22Rv1 (cell line): ENCODE measurements around the gene PLAC8.
"Not testable (repeated sequence)": the region's sequence is repeated elsewhere in the genome, so short reads cannot be mapped to it uniquely, and the experiment has no call there.

Experiments used
- ZFX ChIP-seq: fragments of 450-650 bp; IDR thresholded peaks from 2 replicates; pipeline ENCODE4 v1.6.1; 2017; ENCODE audit warnings: antibody characterized with exemption, borderline replicate concordance
- TF ChIP-seq, protein P1 (sequence below): fragments of 450-650 bp; IDR thresholded peaks from 2 replicates; pipeline ENCODE4 v1.5.1; 2017; ENCODE audit warnings: mild to moderate bottlenecking

DNA sequence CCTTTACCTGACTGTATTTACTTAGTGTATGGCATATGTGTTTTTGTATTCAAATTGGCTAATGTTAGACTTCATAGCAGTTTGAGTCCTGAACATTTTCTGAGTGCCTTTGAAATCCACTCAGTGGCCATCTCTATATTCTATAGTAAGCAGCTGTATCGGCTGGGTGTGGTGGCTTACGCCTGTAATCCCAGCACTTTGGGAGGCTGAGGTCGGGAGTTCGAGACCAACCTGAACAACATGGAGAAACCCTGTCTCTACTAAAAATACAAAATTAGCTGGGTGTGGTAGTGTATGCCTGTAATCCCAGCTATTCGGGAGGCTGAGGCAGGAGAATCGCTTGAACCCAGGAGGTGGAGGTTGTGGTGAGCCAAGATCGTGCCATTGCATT, 2.8 kb downstream of the PLAC8 start:
- TF ChIP-seq, protein P1, sequence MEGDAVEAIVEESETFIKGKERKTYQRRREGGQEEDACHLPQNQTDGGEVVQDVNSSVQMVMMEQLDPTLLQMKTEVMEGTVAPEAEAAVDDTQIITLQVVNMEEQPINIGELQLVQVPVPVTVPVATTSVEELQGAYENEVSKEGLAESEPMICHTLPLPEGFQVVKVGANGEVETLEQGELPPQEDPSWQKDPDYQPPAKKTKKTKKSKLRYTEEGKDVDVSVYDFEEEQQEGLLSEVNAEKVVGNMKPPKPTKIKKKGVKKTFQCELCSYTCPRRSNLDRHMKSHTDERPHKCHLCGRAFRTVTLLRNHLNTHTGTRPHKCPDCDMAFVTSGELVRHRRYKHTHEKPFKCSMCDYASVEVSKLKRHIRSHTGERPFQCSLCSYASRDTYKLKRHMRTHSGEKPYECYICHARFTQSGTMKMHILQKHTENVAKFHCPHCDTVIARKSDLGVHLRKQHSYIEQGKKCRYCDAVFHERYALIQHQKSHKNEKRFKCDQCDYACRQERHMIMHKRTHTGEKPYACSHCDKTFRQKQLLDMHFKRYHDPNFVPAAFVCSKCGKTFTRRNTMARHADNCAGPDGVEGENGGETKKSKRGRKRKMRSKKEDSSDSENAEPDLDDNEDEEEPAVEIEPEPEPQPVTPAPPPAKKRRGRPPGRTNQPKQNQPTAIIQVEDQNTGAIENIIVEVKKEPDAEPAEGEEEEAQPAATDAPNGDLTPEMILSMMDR, result not testable (repeated sequence)
- TF ChIP-seq ZFX, result not testable (repeated sequence)
